ENCODE results near the gene P2RX5. TPM values are rescaled to one million over a fixed set of nuclear protein-coding genes. Genes with fewer than 3 reads are reported as not detected.

P2RX5 gene
- total and polyA plus RNA-seq, 2 donors from 2014 or later, result 8.4 TPM; not detected in 1

DNA sequence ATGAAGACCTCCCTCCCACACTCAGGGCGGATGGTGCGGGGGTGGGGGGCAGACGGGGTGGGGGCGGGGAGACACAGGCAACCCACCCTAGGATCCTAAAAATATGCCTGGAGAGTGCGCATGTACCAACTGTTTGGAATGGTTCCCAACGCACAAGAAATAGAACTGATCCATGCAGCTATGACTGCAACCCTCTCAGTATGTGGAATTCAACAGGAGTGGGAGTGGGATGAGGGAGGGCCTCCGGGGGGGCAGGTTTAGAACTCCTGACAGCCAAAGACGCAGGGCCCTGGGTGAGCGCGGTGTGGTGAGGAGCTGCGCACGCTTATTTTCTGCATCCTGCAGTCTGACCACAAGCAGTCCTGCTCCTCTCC, 1.1 kb upstream of the P2RX5 start:
- H3K27me3 ChIP-seq (ENCODE audit: control insufficient read depth, insufficient read depth, low read length), result no peaks in the 10 kb centered on the region
- no peaks in the 10 kb centered on the region for H3K36me3 ChIP-seq (ENCODE audit: control insufficient read depth in 2 of 3, insufficient read depth in 3 of 3, low read length in 3 of 3)
- DNase-seq (no peak), FAIRE-seq (no peak)
- H3K4me3 ChIP-seq (ENCODE audit: low read length in 3 of 3), result no peak overlapping the region
- intact Hi-C loops (cut with DNase I), result no loop called here
- H3K4me1 ChIP-seq (ENCODE audit: control insufficient read depth in 2 of 3, insufficient read depth in 2 of 3, low read depth in 1 of 3, low read length in 3 of 3), result peaks cover 0 to 3% (median 0%) of the 10 kb centered on the region in 3 donors
- H3K9me3 ChIP-seq (ENCODE audit: control insufficient read depth in 2 of 3, insufficient read depth in 1 of 3, low read length in 3 of 3), result peaks cover 0 to 3% (median 0%) of the 10 kb centered on the region in 3 donors
- no peak overlapping the region for H3K9ac ChIP-seq (ENCODE audit: low read length in 3 of 3)
- H3K27ac ChIP-seq (ENCODE audit: low read depth in 2 of 2, low read length in 2 of 2), result no peak overlapping the region
- no peak for TF ChIP-seq CTCF (IDR thresholded peaks at IDR 0.05; ENCODE audit: borderline replicate concordance, extremely low read depth, insufficient read depth)

DNA sequence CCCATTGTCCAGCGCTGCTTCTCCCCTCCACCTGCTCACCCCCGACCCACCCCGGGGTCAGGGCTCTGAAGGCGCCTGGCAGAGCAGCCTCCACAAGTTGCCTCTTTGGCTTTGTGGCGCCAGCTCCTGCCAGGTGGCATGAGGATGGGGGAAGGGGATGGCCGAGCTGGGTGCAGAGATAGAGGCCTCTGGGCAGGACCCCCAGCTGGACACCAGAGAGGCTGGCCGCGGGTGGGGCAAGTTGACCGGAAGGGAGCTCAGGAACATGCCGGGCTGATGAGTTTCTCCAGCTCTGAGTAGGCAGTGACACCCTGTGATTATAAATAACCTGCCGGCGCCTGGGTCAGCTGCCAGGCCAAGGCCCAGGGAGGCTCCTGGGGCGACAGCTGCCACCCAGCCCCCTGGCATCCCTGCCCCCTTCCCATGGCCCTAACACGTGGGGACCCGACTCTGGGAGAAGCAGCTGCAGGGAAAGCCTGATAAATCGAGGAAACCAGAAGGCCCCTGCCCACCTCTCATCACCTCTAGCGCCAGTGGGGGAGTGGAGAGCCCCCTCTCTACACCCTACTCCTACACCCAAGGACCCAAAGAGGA, 729 bp downstream of the P2RX5 start:
- Histone ChIP-seq H3K4me3 (ENCODE audit: low read length in 3 of 3) (peak overlapping the region in 1 of 3 donors; percentile 24), H3K9me3 (ENCODE audit: control insufficient read depth in 2 of 3, insufficient read depth in 1 of 3, low read length in 3 of 3) (peaks cover 0 to 3% (median 0%) of the 10 kb centered on the region in 3 donors), H3K4me1 (ENCODE audit: control insufficient read depth in 2 of 3, insufficient read depth in 2 of 3, low read depth in 1 of 3, low read length in 3 of 3) (peaks cover 0 to 3% (median 0%) of the 10 kb centered on the region in 3 donors), H3K27me3 (ENCODE audit: control insufficient read depth, insufficient read depth, low read length) (no peaks in the 10 kb centered on the region), H3K36me3 (ENCODE audit: control insufficient read depth in 2 of 3, insufficient read depth in 3 of 3, low read length in 3 of 3) (no peaks in the 10 kb centered on the region), H3K27ac (ENCODE audit: low read depth in 2 of 2, low read length in 2 of 2) (no peak overlapping the region), H3K9ac (ENCODE audit: low read length in 3 of 3) (no peak overlapping the region)
- DNase-seq, result no peak
- no peak for TF ChIP-seq CTCF (IDR thresholded peaks at IDR 0.05; ENCODE audit: borderline replicate concordance, extremely low read depth, insufficient read depth)
- intact Hi-C loops (cut with DNase I), result no loop called here
- FAIRE-seq, result no peak

- Histone ChIP-seq H3K9ac (ENCODE audit: low read length in 3 of 3) (no peak overlapping the region), H3K36me3 (ENCODE audit: control insufficient read depth in 2 of 3, insufficient read depth in 3 of 3, low read length in 3 of 3) (no peaks in the 10 kb centered on the region), H3K27me3 (ENCODE audit: control insufficient read depth, insufficient read depth, low read length) (no peaks in the 10 kb centered on the region), H3K27ac (ENCODE audit: low read depth in 2 of 2, low read length in 2 of 2) (no peak overlapping the region), H3K4me1 (ENCODE audit: control insufficient read depth in 2 of 3, insufficient read depth in 2 of 3, low read depth in 1 of 3, low read length in 3 of 3) (peaks cover 0 to 3% (median 0%) of the 10 kb centered on the region in 3 donors), H3K9me3 (ENCODE audit: control insufficient read depth in 2 of 3, insufficient read depth in 1 of 3, low read length in 3 of 3) (peaks cover 0 to 3% (median 0%) of the 10 kb centered on the region in 3 donors), H3K4me3 (ENCODE audit: low read length in 3 of 3) (no peak overlapping the region)
- DNase-seq (no peak), FAIRE-seq (no peak)
- no peak for TF ChIP-seq CTCF (IDR thresholded peaks at IDR 0.05; ENCODE audit: borderline replicate concordance, extremely low read depth, insufficient read depth)
- intact Hi-C loops (cut with DNase I), result no loop called here
These were observed 2.1 kb downstream of the P2RX5 start for GRCh38 chr17:3693829-3694231.

DNA sequence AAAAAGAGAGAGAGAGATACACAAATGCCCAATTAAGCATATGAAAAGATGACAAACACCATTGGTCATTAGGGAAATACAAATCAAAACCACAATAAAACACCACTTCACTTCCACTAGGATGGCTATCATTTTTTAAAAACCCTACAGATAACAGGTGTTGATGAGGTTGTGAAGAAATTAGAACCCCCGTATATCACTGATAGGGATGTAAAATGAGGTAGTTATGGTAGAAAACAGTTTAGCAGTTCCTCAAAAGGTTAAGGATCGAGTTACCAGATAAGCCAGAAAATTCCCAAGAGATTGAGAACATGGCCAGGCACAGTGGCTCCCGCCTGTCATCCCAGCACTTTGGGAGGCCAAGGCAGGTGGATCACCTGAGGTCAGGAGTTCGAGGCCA, 2.8 kb downstream of the P2RX5 start:
- no peak overlapping the region for H3K4me3 ChIP-seq (ENCODE audit: low read length in 3 of 3)
- intact Hi-C loops (cut with DNase I), result no loop called here
- H3K9me3 ChIP-seq (ENCODE audit: control insufficient read depth in 2 of 3, insufficient read depth in 1 of 3, low read length in 3 of 3), result no peaks in the 10 kb centered on the region
- no peaks in the 10 kb centered on the region for H3K27me3 ChIP-seq (ENCODE audit: control insufficient read depth, insufficient read depth, low read length)
- H3K36me3 ChIP-seq (ENCODE audit: control insufficient read depth in 2 of 3, insufficient read depth in 3 of 3, low read length in 3 of 3), result no peaks in the 10 kb centered on the region
- FAIRE-seq (no peak), DNase-seq (no peak)
- H3K9ac ChIP-seq (ENCODE audit: low read length in 3 of 3), result no peak overlapping the region
- TF ChIP-seq CTCF (IDR thresholded peaks at IDR 0.05; ENCODE audit: borderline replicate concordance, extremely low read depth, insufficient read depth), result no peak
- H3K27ac ChIP-seq (ENCODE audit: low read depth in 2 of 2, low read length in 2 of 2), result no peak overlapping the region
- peaks cover 0 to 3% (median 0%) of the 10 kb centered on the region in 3 donors for H3K4me1 ChIP-seq (ENCODE audit: control insufficient read depth in 2 of 3, insufficient read depth in 2 of 3, low read depth in 1 of 3, low read length in 3 of 3)

Data from kidney (tissue), 14 donors.